ENCODE measurements around the gene LASP1NB.

Gene LASP1NB

GRCh38 chr17:38885044-38885727 is 40.2 kb upstream of the LASP1NB start (continued):
- TF ChIP-seq ZNF609 (CRISPR knock-in tag; IDR thresholded peaks at IDR 0.05; ENCODE audit: borderline replicate concordance) (0 out of 2 replicates have a peak, but pooled peaks have one; percentile 36), ZNF639 (CRISPR knock-in tag; conservative IDR thresholded peaks at IDR 0.05) (no peak), CBX1 (IDR thresholded peaks at IDR 0.05; ENCODE audit: low read depth) (no peak), ZNF629 (CRISPR knock-in tag; conservative IDR thresholded peaks at IDR 0.05) (peak; percentile 89), ZNF547 (CRISPR knock-in tag; IDR thresholded peaks at IDR 0.05) (peak; percentile 50; the same call in 1 of the 2 replicates), ZNF850 (CRISPR knock-in tag; conservative IDR thresholded peaks at IDR 0.05) (no peak), SSRP1 (CRISPR knock-in tag; IDR thresholded peaks at IDR 0.05) (no peak), HNF1A (IDR thresholded peaks at IDR 0.05; ENCODE audit: low read depth) (0 out of 2 replicates have a peak, but pooled peaks have one; percentile 17), HNF1A (CRISPR knock-in tag; IDR thresholded peaks at IDR 0.05; ENCODE audit: borderline replicate concordance) (peak; percentile 85), HDAC1 (CRISPR knock-in tag; IDR thresholded peaks at IDR 0.05) (0 out of 2 replicates have a peak, but pooled peaks have one; percentile 46), ATF2 (CRISPR knock-in tag; IDR thresholded peaks at IDR 0.05) (peak; percentile 65; the same call in 1 of the 2 replicates), MXD4 (CRISPR knock-in tag; IDR thresholded peaks at IDR 0.05) (peak; percentile 54; the same call in 1 of the 2 replicates), DZIP1 (CRISPR knock-in tag; IDR thresholded peaks at IDR 0.05) (no peak), NFATC3 (CRISPR knock-in tag; IDR thresholded peaks at IDR 0.05) (peak; percentile 46; the same call in 1 of the 2 replicates)

Measured in HepG2 (cell line).